Measurements from ENCODE around the gene RSPO4. TPM values are rescaled to one million over a fixed set of nuclear protein-coding genes. Genes with fewer than 3 reads are reported as not detected.

Gene RSPO4
- total and polyA plus RNA-seq, 2 experiments from 2014 or later = 2.8 to 4.5 TPM

DNA sequence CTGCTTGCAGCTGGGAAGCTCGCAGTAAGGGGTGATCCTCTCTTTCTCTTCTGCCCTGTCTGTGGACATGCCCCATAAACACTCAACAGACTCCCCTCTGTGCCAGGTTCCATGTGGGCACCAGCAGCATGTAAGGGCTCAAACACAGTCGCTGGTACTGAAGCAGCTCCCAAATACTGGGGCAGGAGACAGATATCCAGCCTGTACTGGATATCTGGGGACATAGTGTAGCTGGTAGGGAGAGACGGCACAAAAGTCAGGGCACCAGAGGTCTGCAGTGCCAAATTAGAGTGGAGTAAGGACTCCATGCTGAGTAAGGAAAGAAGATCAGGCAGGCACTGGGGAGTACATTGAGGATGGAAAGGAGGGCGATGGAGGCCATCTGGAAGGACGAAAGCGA, 48.3 kb upstream of the RSPO4 start:
- H2AFZ ChIP-seq = no peak overlapping the region
- TF ChIP-seq ZNF114 (CRISPR knock-in tag; IDR thresholded peaks at IDR 0.05) = no peak
- TF ChIP-seq STAT1 (IDR thresholded peaks at IDR 0.05; ENCODE audit: unreplicated experiment) = no peak
- TF ChIP-seq, protein P1, sequence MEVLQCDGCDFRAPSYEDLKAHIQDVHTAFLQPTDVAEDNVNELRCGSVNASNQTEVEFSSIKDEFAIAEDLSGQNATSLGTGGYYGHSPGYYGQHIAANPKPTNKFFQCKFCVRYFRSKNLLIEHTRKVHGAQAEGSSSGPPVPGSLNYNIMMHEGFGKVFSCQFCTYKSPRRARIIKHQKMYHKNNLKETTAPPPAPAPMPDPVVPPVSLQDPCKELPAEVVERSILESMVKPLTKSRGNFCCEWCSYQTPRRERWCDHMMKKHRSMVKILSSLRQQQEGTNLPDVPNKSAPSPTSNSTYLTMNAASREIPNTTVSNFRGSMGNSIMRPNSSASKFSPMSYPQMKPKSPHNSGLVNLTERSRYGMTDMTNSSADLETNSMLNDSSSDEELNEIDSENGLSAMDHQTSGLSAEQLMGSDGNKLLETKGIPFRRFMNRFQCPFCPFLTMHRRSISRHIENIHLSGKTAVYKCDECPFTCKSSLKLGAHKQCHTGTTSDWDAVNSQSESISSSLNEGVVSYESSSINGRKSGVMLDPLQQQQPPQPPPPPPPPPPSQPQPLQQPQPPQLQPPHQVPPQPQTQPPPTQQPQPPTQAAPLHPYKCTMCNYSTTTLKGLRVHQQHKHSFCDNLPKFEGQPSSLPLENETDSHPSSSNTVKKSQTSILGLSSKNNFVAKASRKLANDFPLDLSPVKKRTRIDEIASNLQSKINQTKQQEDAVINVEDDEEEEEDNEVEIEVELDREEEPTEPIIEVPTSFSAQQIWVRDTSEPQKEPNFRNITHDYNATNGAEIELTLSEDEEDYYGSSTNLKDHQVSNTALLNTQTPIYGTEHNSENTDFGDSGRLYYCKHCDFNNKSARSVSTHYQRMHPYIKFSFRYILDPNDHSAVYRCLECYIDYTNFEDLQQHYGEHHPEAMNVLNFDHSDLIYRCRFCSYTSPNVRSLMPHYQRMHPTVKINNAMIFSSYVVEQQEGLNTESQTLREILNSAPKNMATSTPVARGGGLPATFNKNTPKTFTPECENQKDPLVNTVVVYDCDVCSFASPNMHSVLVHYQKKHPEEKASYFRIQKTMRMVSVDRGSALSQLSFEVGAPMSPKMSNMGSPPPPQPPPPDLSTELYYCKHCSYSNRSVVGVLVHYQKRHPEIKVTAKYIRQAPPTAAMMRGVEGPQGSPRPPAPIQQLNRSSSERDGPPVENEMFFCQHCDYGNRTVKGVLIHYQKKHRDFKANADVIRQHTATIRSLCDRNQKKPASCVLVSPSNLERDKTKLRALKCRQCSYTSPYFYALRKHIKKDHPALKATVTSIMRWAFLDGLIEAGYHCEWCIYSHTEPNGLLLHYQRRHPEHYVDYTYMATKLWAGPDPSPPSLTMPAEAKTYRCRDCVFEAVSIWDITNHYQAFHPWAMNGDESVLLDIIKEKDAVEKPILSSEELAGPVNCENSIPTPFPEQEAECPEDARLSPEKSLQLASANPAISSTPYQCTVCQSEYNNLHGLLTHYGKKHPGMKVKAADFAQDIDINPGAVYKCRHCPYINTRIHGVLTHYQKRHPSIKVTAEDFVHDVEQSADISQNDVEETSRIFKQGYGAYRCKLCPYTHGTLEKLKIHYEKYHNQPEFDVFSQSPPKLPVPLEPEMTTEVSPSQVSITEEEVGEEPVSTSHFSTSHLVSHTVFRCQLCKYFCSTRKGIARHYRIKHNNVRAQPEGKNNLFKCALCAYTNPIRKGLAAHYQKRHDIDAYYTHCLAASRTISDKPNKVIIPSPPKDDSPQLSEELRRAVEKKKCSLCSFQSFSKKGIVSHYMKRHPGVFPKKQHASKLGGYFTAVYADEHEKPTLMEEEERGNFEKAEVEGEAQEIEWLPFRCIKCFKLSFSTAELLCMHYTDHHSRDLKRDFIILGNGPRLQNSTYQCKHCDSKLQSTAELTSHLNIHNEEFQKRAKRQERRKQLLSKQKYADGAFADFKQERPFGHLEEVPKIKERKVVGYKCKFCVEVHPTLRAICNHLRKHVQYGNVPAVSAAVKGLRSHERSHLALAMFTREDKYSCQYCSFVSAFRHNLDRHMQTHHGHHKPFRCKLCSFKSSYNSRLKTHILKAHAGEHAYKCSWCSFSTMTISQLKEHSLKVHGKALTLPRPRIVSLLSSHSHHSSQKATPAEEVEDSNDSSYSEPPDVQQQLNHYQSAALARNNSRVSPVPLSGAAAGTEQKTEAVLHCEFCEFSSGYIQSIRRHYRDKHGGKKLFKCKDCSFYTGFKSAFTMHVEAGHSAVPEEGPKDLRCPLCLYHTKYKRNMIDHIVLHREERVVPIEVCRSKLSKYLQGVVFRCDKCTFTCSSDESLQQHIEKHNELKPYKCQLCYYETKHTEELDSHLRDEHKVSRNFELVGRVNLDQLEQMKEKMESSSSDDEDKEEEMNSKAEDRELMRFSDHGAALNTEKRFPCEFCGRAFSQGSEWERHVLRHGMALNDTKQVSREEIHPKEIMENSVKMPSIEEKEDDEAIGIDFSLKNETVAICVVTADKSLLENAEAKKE (CRISPR knock-in tag; IDR thresholded peaks at IDR 0.05) = no peak
- TF ChIP-seq, protein P2, sequence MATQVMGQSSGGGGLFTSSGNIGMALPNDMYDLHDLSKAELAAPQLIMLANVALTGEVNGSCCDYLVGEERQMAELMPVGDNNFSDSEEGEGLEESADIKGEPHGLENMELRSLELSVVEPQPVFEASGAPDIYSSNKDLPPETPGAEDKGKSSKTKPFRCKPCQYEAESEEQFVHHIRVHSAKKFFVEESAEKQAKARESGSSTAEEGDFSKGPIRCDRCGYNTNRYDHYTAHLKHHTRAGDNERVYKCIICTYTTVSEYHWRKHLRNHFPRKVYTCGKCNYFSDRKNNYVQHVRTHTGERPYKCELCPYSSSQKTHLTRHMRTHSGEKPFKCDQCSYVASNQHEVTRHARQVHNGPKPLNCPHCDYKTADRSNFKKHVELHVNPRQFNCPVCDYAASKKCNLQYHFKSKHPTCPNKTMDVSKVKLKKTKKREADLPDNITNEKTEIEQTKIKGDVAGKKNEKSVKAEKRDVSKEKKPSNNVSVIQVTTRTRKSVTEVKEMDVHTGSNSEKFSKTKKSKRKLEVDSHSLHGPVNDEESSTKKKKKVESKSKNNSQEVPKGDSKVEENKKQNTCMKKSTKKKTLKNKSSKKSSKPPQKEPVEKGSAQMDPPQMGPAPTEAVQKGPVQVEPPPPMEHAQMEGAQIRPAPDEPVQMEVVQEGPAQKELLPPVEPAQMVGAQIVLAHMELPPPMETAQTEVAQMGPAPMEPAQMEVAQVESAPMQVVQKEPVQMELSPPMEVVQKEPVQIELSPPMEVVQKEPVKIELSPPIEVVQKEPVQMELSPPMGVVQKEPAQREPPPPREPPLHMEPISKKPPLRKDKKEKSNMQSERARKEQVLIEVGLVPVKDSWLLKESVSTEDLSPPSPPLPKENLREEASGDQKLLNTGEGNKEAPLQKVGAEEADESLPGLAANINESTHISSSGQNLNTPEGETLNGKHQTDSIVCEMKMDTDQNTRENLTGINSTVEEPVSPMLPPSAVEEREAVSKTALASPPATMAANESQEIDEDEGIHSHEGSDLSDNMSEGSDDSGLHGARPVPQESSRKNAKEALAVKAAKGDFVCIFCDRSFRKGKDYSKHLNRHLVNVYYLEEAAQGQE (IDR thresholded peaks at IDR 0.05; ENCODE audit: unreplicated experiment) = no peak
- TF ChIP-seq, protein P3, sequence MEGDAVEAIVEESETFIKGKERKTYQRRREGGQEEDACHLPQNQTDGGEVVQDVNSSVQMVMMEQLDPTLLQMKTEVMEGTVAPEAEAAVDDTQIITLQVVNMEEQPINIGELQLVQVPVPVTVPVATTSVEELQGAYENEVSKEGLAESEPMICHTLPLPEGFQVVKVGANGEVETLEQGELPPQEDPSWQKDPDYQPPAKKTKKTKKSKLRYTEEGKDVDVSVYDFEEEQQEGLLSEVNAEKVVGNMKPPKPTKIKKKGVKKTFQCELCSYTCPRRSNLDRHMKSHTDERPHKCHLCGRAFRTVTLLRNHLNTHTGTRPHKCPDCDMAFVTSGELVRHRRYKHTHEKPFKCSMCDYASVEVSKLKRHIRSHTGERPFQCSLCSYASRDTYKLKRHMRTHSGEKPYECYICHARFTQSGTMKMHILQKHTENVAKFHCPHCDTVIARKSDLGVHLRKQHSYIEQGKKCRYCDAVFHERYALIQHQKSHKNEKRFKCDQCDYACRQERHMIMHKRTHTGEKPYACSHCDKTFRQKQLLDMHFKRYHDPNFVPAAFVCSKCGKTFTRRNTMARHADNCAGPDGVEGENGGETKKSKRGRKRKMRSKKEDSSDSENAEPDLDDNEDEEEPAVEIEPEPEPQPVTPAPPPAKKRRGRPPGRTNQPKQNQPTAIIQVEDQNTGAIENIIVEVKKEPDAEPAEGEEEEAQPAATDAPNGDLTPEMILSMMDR (conservative IDR thresholded peaks at IDR 0.05; ENCODE audit: low read depth in 2 of 2) = no peak
- no peak for TF ChIP-seq CREB1 (CRISPR knock-in tag; IDR thresholded peaks at IDR 0.05; ENCODE audit: low read depth)
- TF ChIP-seq NANOG (IDR thresholded peaks at IDR 0.05; ENCODE audit: borderline replicate concordance) = no peak
- TF ChIP-seq JUNB (IDR thresholded peaks at IDR 0.05; ENCODE audit: unreplicated experiment) = no peak
- TF ChIP-seq POLR2AphosphoS5 (IDR thresholded peaks at IDR 0.05; ENCODE audit: low read depth) = no peak
- no peak for TF ChIP-seq ZNF331 (CRISPR knock-in tag; IDR thresholded peaks at IDR 0.05; ENCODE audit: low read depth)
- TF ChIP-seq, protein P4, sequence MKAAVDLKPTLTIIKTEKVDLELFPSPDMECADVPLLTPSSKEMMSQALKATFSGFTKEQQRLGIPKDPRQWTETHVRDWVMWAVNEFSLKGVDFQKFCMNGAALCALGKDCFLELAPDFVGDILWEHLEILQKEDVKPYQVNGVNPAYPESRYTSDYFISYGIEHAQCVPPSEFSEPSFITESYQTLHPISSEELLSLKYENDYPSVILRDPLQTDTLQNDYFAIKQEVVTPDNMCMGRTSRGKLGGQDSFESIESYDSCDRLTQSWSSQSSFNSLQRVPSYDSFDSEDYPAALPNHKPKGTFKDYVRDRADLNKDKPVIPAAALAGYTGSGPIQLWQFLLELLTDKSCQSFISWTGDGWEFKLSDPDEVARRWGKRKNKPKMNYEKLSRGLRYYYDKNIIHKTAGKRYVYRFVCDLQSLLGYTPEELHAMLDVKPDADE (IDR thresholded peaks at IDR 0.05) = no peak
- TF ChIP-seq EZH2phosphoT487 (IDR thresholded peaks at IDR 0.05; ENCODE audit: unreplicated experiment) = no peak
- no peak for TF ChIP-seq EZH2 (IDR thresholded peaks at IDR 0.05; ENCODE audit: low read depth, unreplicated experiment)
- no peaks in the 10 kb centered on the region for H3F3A ChIP-seq (replicated peaks; ENCODE audit: low read depth)
- H3K79me2 ChIP-seq (replicated peaks; ENCODE audit: insufficient read depth) = no peaks in the 10 kb centered on the region
- Mint-ChIP-seq H3K4me3 (no peak overlapping the region), H3K27me3 (ENCODE audit: insufficient read depth, low read depth, poor library complexity) (peaks cover 9% of the 10 kb centered on the region), H3K9me3 (no peaks in the 10 kb centered on the region; the same call in 2 of the 3 replicates), H3K36me3 (ENCODE audit: low read depth) (no peaks in the 10 kb centered on the region), H3K4me1 (no peaks in the 10 kb centered on the region), H3K27ac (no peak overlapping the region)
- peaks cover 5% of the 10 kb centered on the region; the same call in 1 of the 2 replicates for H3K9me2 ChIP-seq (ENCODE audit: insufficient read depth)
- H3K4me2 ChIP-seq = no peak overlapping the region
- H3K27ac ChIP-seq (ENCODE audit: low read depth) = no peak overlapping the region
- no peaks in the 10 kb centered on the region for H3K27me3 ChIP-seq (ENCODE audit: insufficient read depth)
- no peaks in the 10 kb centered on the region for H3K36me3 ChIP-seq (ENCODE audit: insufficient read depth)
- no peak for ATAC-seq
- no peaks in the 10 kb centered on the region for H3K4me1 ChIP-seq (ENCODE audit: insufficient read depth)
- H4K20me1 ChIP-seq (replicated peaks; ENCODE audit: insufficient read depth) = no peaks in the 10 kb centered on the region
- H3K4me3 ChIP-seq = no peak overlapping the region
- no peak for DNase-seq (ENCODE audit: low spot score)

Data from GM23338 (cell line).